Lung (tissue), 12 donors: ENCODE measurements around the gene ZW10. TPM values are rescaled to one million over a fixed set of nuclear protein-coding genes. Genes with fewer than 3 reads are reported as not detected.

Source experiments
- ATAC-seq: fragments of 200-7000 bp; cut with Tn5 transposase; one replicate; pipeline ENCODE4 v1.9.1; 2020; ENCODE audit warnings: moderate number of reproducible peaks; ENCODE audit not compliant: insufficient read depth, low FRiP score
- DNase-seq, 3 donors: peaks; one replicate each; pipeline ENCODE4 v3.0.0-alpha.2; 2013 to 2017
- H3K27ac ChIP-seq, 2 donors: one replicate each; pipeline ENCODE4 v1.5.1; 2013; ENCODE audit warnings: mild to moderate bottlenecking in 2 of 2, moderate library complexity in 2 of 2, control low read depth in 1 of 2, inconsistent platforms in 1 of 2, low read depth in 1 of 2, low read length in 1 of 2
- H3K27me3 ChIP-seq, 3 donors: one replicate each; pipeline ENCODE4 v1.5.1; 2013; ENCODE audit warnings: low read length in 2 of 3; ENCODE audit not compliant: control insufficient read depth in 3 of 3, insufficient read depth in 3 of 3
- H3K36me3 ChIP-seq, 4 donors: one replicate each; pipeline ENCODE4 v1.5.1; 2013; ENCODE audit warnings: low read length in 4 of 4, mild to moderate bottlenecking in 1 of 4, moderate library complexity in 1 of 4; ENCODE audit not compliant: control insufficient read depth in 4 of 4, insufficient read depth in 4 of 4
- H3K4me1 ChIP-seq, 5 donors: one replicate each; pipeline ENCODE4 v1.5.1; 2013; ENCODE audit warnings: low read length in 5 of 5, mild to moderate bottlenecking in 2 of 5, moderate library complexity in 1 of 5; ENCODE audit not compliant: control insufficient read depth in 5 of 5, insufficient read depth in 5 of 5
- H3K4me3 ChIP-seq: one replicate; pipeline ENCODE4 v1.5.1; 2013; ENCODE audit warnings: mild to moderate bottlenecking, control low read depth, moderate library complexity
- H3K9ac ChIP-seq, 2 donors: one replicate each; pipeline ENCODE4 v1.5.1; 2013; ENCODE audit warnings: low read length in 2 of 2, control low read depth in 1 of 2; ENCODE audit not compliant: insufficient read depth in 1 of 2
- H3K9me3 ChIP-seq, 4 donors: one replicate each; pipeline ENCODE4 v1.5.1; 2013; ENCODE audit warnings: low read length in 3 of 4, mild to moderate bottlenecking in 1 of 4, moderate library complexity in 1 of 4; ENCODE audit not compliant: control insufficient read depth in 4 of 4, insufficient read depth in 3 of 4
- WGBS, 2 donors: extraction: QIAGEN DNeasy Blood & Tissue Kit; methylation state at CpG; one replicate each; pipeline ENCODE4 v1.1.7; 2013; 5-methylcytosine and 5-hydroxymethylcytosine counted together
- polyA plus RNA-seq, 2 donors: library from polyadenylated mRNA; stranded (reverse); fragments of 200-250 nt; gene quantifications; one replicate each; pipeline ENCODE4 v1.2.1, GENCODE V29; 2013
- total RNA-seq, 2 donors: library from RNA; depleted of rRNA in 1 of 2; stranded (reverse); fragments of >200 nt in 1 of 2; gene quantifications; one replicate each; pipeline ENCODE4 v1.2.1, GENCODE V29; 2014 to 2021
- TF ChIP-seq, protein P1 (sequence below): IDR thresholded peaks from 2 replicates; pipeline ENCODE4 v1.5.1; 2012; ENCODE audit warnings: mild to moderate bottlenecking; ENCODE audit errors: control extremely low read depth, extremely low read depth
- donor health status: control.
- donor health status: control.
- donor health status: Bipolar disorder and iron deficiency.
- donor health status: healthy.
- donor health status: DM: yes; HTN: yes; CAD: no.

The ZW10 gene
- total and polyA plus RNA-seq, 4 donors = 3.2 to 18.5 (median 9.7) TPM

DNA sequence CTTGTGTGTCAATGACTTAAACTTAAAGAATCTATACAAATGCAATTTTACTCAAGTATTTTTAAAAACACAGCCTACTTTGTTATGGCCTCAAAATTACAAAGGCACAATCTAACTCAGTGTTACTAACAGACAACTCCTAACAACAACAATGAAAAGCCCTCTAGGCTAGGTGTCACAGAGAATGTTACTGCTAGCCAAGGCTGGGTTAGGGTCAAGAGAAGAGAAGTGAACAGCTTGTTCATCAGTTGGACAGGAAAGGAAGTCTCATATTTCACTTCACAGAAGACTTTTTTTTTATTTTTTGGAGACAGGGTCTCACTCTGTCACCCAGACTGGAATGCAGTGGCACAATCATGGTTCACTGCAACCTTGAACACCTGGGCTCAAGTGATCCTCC lies 32.1 kb upstream of the ZW10 start:
- no peak overlapping the region for H3K9ac ChIP-seq
- TF ChIP-seq, protein P1, sequence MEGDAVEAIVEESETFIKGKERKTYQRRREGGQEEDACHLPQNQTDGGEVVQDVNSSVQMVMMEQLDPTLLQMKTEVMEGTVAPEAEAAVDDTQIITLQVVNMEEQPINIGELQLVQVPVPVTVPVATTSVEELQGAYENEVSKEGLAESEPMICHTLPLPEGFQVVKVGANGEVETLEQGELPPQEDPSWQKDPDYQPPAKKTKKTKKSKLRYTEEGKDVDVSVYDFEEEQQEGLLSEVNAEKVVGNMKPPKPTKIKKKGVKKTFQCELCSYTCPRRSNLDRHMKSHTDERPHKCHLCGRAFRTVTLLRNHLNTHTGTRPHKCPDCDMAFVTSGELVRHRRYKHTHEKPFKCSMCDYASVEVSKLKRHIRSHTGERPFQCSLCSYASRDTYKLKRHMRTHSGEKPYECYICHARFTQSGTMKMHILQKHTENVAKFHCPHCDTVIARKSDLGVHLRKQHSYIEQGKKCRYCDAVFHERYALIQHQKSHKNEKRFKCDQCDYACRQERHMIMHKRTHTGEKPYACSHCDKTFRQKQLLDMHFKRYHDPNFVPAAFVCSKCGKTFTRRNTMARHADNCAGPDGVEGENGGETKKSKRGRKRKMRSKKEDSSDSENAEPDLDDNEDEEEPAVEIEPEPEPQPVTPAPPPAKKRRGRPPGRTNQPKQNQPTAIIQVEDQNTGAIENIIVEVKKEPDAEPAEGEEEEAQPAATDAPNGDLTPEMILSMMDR = no peak
- H3K4me3 ChIP-seq = no peak overlapping the region
- ATAC-seq (no peak), DNase-seq (no peak)
- no peaks in the 10 kb centered on the region for H3K4me1 ChIP-seq
- no peaks in the 10 kb centered on the region for H3K27me3 ChIP-seq
- H3K9me3 ChIP-seq = no peaks in the 10 kb centered on the region
- peaks cover 19 to 53% (median 24%) of the 10 kb centered on the region in 4 donors for H3K36me3 ChIP-seq
- H3K27ac ChIP-seq = no peak overlapping the region

DNA sequence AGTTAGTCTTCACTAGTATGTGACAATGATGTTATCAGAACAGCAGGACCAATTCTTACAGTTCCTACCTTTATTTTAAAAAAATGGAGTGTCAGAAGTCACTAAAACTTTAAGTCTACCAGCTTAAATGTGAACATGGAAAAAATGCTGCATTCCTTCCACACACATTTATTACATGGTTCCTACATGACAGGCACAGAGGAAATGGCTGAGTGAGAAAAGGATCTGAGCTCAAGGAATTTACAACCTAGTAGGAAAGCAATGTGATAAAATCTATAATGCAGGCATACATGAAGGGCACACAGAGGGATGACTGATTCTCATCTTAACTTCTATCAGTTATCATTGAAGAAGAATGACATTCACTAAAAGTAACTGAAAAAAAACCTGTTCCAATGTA lies 29.1 kb upstream of the ZW10 start:
- peaks cover 15 to 54% (median 21%) of the 10 kb centered on the region in 4 donors for H3K36me3 ChIP-seq
- ATAC-seq = no peak
- H3K27me3 ChIP-seq = no peaks in the 10 kb centered on the region
- H3K9me3 ChIP-seq = no peaks in the 10 kb centered on the region
- TF ChIP-seq, protein P1 = no peak
- H3K27ac ChIP-seq = no peak overlapping the region
- no peak overlapping the region for H3K9ac ChIP-seq
- no peak for DNase-seq
- H3K4me3 ChIP-seq = no peak overlapping the region
- no peaks in the 10 kb centered on the region for H3K4me1 ChIP-seq

DNA sequence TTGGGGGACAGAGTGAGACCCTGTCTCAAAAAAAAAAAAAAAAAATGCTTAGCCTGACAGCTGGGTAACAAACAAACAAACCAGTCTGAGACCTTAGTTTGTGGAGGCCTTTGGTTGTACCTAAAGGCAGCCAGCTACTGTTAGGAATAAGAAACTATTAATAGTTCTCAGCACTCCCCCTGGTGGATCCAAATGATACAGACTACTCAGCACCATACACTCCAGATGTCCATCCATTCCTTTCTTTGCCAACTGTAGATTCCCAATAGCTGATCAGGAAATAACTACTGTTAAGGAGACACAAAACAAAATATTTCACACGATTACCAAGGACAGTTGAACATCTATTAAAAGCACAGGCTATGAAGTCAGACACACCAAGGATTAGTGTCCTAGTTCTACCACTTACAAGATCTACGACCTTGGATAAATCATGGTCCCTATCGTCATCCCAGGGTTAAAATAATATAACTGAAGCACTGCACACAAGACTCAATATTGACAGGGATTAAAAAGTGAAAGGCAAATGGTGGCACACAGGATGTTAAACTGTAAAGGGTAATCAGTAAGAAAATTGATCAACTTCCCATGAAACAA lies 23.3 kb upstream of the ZW10 start:
- Histone ChIP-seq H3K9ac (no peak overlapping the region), H3K27ac (no peak overlapping the region), H3K4me1 (no peaks in the 10 kb centered on the region), H3K36me3 (peaks cover 3 to 34% (median 8%) of the 10 kb centered on the region in 4 donors), H3K27me3 (no peaks in the 10 kb centered on the region), H3K4me3 (no peak overlapping the region), H3K9me3 (no peaks in the 10 kb centered on the region)
- no peak for ATAC-seq
- DNase-seq = peak in 2 of 3 donors; percentile 43 to 54
- TF ChIP-seq, protein P1 = peak; percentile 23
- WGBS, 2 donors = 75 to 76% methylated on average over 3 of the region's 3 CpGs
